Prostate gland (tissue), 2 donors: ENCODE results near the gene TSPAN10. TPM values are rescaled to one million over a fixed set of nuclear protein-coding genes. Genes with fewer than 3 reads are reported as not detected.
A peak's percentile ranks its signal among the peaks of the same experiment; 100 is the strongest.

Experiments
- DNase-seq: peaks from one replicate; pipeline ENCODE4 v3.0.0-alpha.2; 2019; ENCODE audit warnings: low spot score
- H3K27ac ChIP-seq, 2 donors: fragments of 200-600 bp; sonication (generic); 2 replicates each; pipeline ENCODE4 v1.5.1; 2017 to 2019
- H3K27me3 ChIP-seq: fragments of 200-600 bp; sonication (generic); replicated peaks from 2 replicates; pipeline ENCODE4 v1.5.1; 2019; ENCODE audit not compliant: insufficient read depth
- H3K36me3 ChIP-seq, 2 donors: fragments of 200-600 bp; sonication (generic); 1 replicate in 1 of 2; 2 replicates in 1 of 2; pipeline versions ENCODE4 v1.5.1 to v1.8.1; 2017 to 2019
- H3K4me1 ChIP-seq: fragments of 200-600 bp; sonication (generic); replicated peaks from 2 replicates; pipeline ENCODE4 v1.5.1; 2019
- H3K4me3 ChIP-seq, 2 donors: fragments of 200-600 bp; sonication (generic); 2 replicates each; pipeline ENCODE4 v1.5.1; 2017 to 2019
- H3K9me3 ChIP-seq: fragments of 200-600 bp; sonication (generic); 2 replicates; pipeline ENCODE4 v1.5.1; 2017
- CTCF ChIP-seq, 4 experiments: fragments of 200-600 bp in 2 of 4; fragments of 450-650 bp in 2 of 4; sonication (generic) in 2 of 4; IDR thresholded peaks; 1 replicate in 3 of 4; 2 replicates in 1 of 4; pipeline ENCODE4 v1.5.1; 2016 to 2019; ENCODE audit warnings: antibody characterized with exemption in 4 of 4, mild to moderate bottlenecking in 2 of 4, moderate library complexity in 2 of 4
- POLR2A ChIP-seq: fragments of 450-650 bp; IDR thresholded peaks from one replicate; pipeline ENCODE4 v1.6.1; 2016; ENCODE audit warnings: antibody characterized with exemption, mild to moderate bottlenecking
- POLR2AphosphoS5 ChIP-seq: sonication (generic); formaldehyde crosslinking; IDR thresholded peaks from one replicate; pipeline ENCODE4 v1.6.1; 2017; ENCODE audit warnings: antibody characterized with exemption
- WGBS: methylation state at CpG from one replicate; pipeline ENCODE4 v1.1.5; 2018; 5-methylcytosine and 5-hydroxymethylcytosine counted together
- intact Hi-C: fragments of 100-400 bp; cut with DNase I; formaldehyde crosslinking; loops from one replicate; pipeline ENCODE4 v1.14.2; 2022
- total RNA-seq, 2 donors: library from RNA; depleted of rRNA; stranded (reverse); fragments of >200 nt; gene quantifications; one replicate each; pipeline ENCODE4 v1.1.0, GENCODE V29; 2016

TSPAN10 gene
- total RNA-seq, 2 donors from 2014 or later: 2.5 to 2.9 TPM

GRCh38 chr17:81683584-81684441, 46.8 kb downstream of the TSPAN10 start, which contains the start of the genes ARL16 and HGS:
TSS of gene ARL16 (minus strand) at chr17:81683797. CDS start at chr17:81683753, 44 bp downstream.
TSS of gene HGS (plus strand) at chr17:81684011. CDS start at chr17:81684067, 56 bp downstream.
- WGBS: under 1% methylated on average over 66 of the region's 112 CpGs
- TF ChIP-seq POLR2A (peak; percentile 66), POLR2AphosphoS5 (peak; percentile 98), CTCF (IDR thresholded peaks at IDR 0.05) (peak in 1 of 4 experiments; percentile 30)
- no peaks in the 10 kb centered on the region for H3K9me3 ChIP-seq
- H3K36me3 ChIP-seq: peaks cover 0 to 22% of the 10 kb centered on the region in 2 donors
- intact Hi-C loops: no loop called here
- H3K4me1 ChIP-seq: peaks cover 11% of the 10 kb centered on the region
- peak within 1 kb of the TSS; percentile 62 to 66 for H3K27ac ChIP-seq
- peak; percentile 98 for DNase-seq
- H3K4me3 ChIP-seq: peak within 1 kb of the TSS; percentile 96 to 97
- H3K27me3 ChIP-seq: no peaks in the 10 kb centered on the region

GRCh38 chr17:81684442-81684911, 47.5 kb downstream of the TSPAN10 start:
- intact Hi-C loops: no loop called here
- H3K27ac ChIP-seq: peak overlapping the region; percentile 56 to 62
- no peaks in the 10 kb centered on the region for H3K27me3 ChIP-seq
- DNase-seq: no peak
- H3K4me3 ChIP-seq: peak overlapping the region; percentile 96 to 97
- TF ChIP-seq CTCF (IDR thresholded peaks at IDR 0.05) (no peak), POLR2AphosphoS5 (no peak), POLR2A (no peak)
- H3K36me3 ChIP-seq: peaks cover 0 to 24% of the 10 kb centered on the region in 2 donors
- no peaks in the 10 kb centered on the region for H3K9me3 ChIP-seq
- H3K4me1 ChIP-seq: peaks cover 11% of the 10 kb centered on the region
- WGBS: under 1% methylated on average over 16 of the region's 16 CpGs

GRCh38 chr17:81685108-81685507, 48.1 kb downstream of the TSPAN10 start:
- no peak overlapping the region for H3K27ac ChIP-seq
- TF ChIP-seq POLR2AphosphoS5 (no peak), POLR2A (no peak), CTCF (IDR thresholded peaks at IDR 0.05) (no peak)
- no peak for DNase-seq
- H3K27me3 ChIP-seq: no peaks in the 10 kb centered on the region
- peaks cover 11% of the 10 kb centered on the region for H3K4me1 ChIP-seq
- WGBS: 72% methylated on average over 12 of the region's 12 CpGs
- H3K36me3 ChIP-seq: peaks cover 0 to 29% of the 10 kb centered on the region in 2 donors
- no peaks in the 10 kb centered on the region for H3K9me3 ChIP-seq
- peak overlapping the region; percentile 96 to 97 for H3K4me3 ChIP-seq
- intact Hi-C loops: no loop called here

GRCh38 chr17:81686614-81687013, 49.6 kb downstream of the TSPAN10 start:
- TF ChIP-seq POLR2AphosphoS5: no peak
- TF ChIP-seq CTCF (IDR thresholded peaks at IDR 0.05): no peak
- TF ChIP-seq POLR2A: no peak
- Histone ChIP-seq H3K27ac (no peak overlapping the region), H3K36me3 (peaks cover 3 to 42% of the 10 kb centered on the region in 2 donors), H3K27me3 (no peaks in the 10 kb centered on the region), H3K9me3 (no peaks in the 10 kb centered on the region), H3K4me1 (peaks cover 11% of the 10 kb centered on the region), H3K4me3 (no peak overlapping the region)
- intact Hi-C loops: no loop called here
- 85% methylated on average over 17 of the region's 20 CpGs for WGBS
- DNase-seq: no peak
